H9 (cell line): ENCODE measurements around the gene C3orf52. TPM values are rescaled to one million over a fixed set of nuclear protein-coding genes. Genes with fewer than 3 reads are reported as not detected.
A peak's percentile ranks its signal among the peaks of the same experiment; 100 is the strongest.

Source experiments
- DNase-seq: peaks from one replicate; pipeline ENCODE4 v3.0.0-alpha.2; 2017
- H2AFZ ChIP-seq: one replicate; pipeline ENCODE4 v1.6.1; 2013; ENCODE audit warnings: mild to moderate bottlenecking, low read length, control low read depth, moderate library complexity
- H2AK5ac ChIP-seq: 2 replicates; pipeline ENCODE4 v1.6.1; 2013; ENCODE audit warnings: low read length, control low read depth, mixed read lengths; ENCODE audit not compliant: insufficient read length
- H2BK120ac ChIP-seq: one replicate; pipeline ENCODE4 v1.6.1; 2013; ENCODE audit warnings: low read depth, mild to moderate bottlenecking, low read length, control low read depth, inconsistent platforms; ENCODE audit not compliant: poor library complexity, severe bottlenecking
- H2BK12ac ChIP-seq: 2 replicates; pipeline ENCODE4 v1.6.1; 2013; ENCODE audit warnings: low read length, control low read depth, mixed read lengths, low read depth; ENCODE audit not compliant: insufficient read length
- H2BK15ac ChIP-seq: 2 replicates; pipeline ENCODE4 v1.6.1; 2013; ENCODE audit warnings: low read depth, low read length, control low read depth
- H2BK20ac ChIP-seq: one replicate; pipeline ENCODE4 v1.6.1; 2013; ENCODE audit warnings: low read depth, mild to moderate bottlenecking, low read length, control low read depth, inconsistent platforms; ENCODE audit not compliant: poor library complexity, severe bottlenecking
- H2BK5ac ChIP-seq: 2 replicates; pipeline ENCODE4 v1.6.1; 2013; ENCODE audit warnings: low read length, control low read depth, mixed read lengths; ENCODE audit not compliant: insufficient read length
- H3K14ac ChIP-seq: 2 replicates; pipeline ENCODE4 v1.6.1; 2013; ENCODE audit warnings: low read length, control low read depth; ENCODE audit not compliant: insufficient read depth
- H3K18ac ChIP-seq: 2 replicates; pipeline ENCODE4 v1.6.1; 2013; ENCODE audit warnings: low read depth, mild to moderate bottlenecking, mixed read lengths, low read length, control low read depth; ENCODE audit not compliant: insufficient read length
- H3K23ac ChIP-seq: 2 replicates; pipeline ENCODE4 v1.6.1; 2013; ENCODE audit warnings: low read length, control low read depth, mixed read lengths, low read depth; ENCODE audit not compliant: insufficient read length
- H3K23me2 ChIP-seq: 2 replicates; pipeline ENCODE4 v1.6.1; 2013; ENCODE audit warnings: low read depth, mild to moderate bottlenecking, mixed read lengths, low read length, control low read depth; ENCODE audit not compliant: insufficient read length, poor library complexity, severe bottlenecking
- H3K27ac ChIP-seq: 2 replicates; pipeline ENCODE4 v1.5.1; 2013; ENCODE audit warnings: low read length, control low read depth, mixed read lengths, low read depth; ENCODE audit not compliant: insufficient read length
- H3K27me3 ChIP-seq: 2 replicates; pipeline ENCODE4 v1.6.1; 2013; ENCODE audit warnings: low read length, control low read depth, inconsistent platforms; ENCODE audit not compliant: insufficient read depth
- H3K4ac ChIP-seq: 2 replicates; pipeline ENCODE4 v1.6.1; 2013; ENCODE audit warnings: low read depth, mild to moderate bottlenecking, control low read depth, inconsistent platforms, low read length, moderate library complexity
- H3K4me1 ChIP-seq: 2 replicates; pipeline ENCODE4 v1.6.1; 2013; ENCODE audit warnings: low read length, control low read depth, inconsistent platforms; ENCODE audit not compliant: insufficient read depth
- H3K4me2 ChIP-seq: 2 replicates; pipeline ENCODE4 v1.6.1; 2013; ENCODE audit warnings: low read length, control low read depth, mixed read lengths; ENCODE audit not compliant: insufficient read length, insufficient read depth
- H3K56ac ChIP-seq: 2 replicates; pipeline ENCODE4 v1.6.1; 2013; ENCODE audit warnings: low read depth, mild to moderate bottlenecking, mixed read lengths, low read length, control low read depth; ENCODE audit not compliant: insufficient read length
- H3K79me1 ChIP-seq: 2 replicates; pipeline ENCODE4 v1.6.1; 2013; ENCODE audit warnings: low read depth, mild to moderate bottlenecking, moderate library complexity, low read length, control low read depth, inconsistent platforms; ENCODE audit not compliant: insufficient read depth, poor library complexity, severe bottlenecking
- H3K79me2 ChIP-seq: 2 replicates; pipeline ENCODE4 v1.6.1; 2013; ENCODE audit warnings: low read length, control low read depth, inconsistent platforms; ENCODE audit not compliant: insufficient read depth
- H3K9ac ChIP-seq: 2 replicates; pipeline ENCODE4 v1.6.1; 2013; ENCODE audit warnings: low read length, control low read depth, mixed read lengths; ENCODE audit not compliant: insufficient read length; ENCODE audit errors: extremely low read depth
- H3K9me3 ChIP-seq: one replicate; pipeline ENCODE4 v1.6.1; 2013; ENCODE audit warnings: low read depth, low read length, inconsistent platforms; ENCODE audit not compliant: control insufficient read depth
- H3T11ph ChIP-seq: one replicate; pipeline ENCODE4 v1.6.1; 2013; ENCODE audit warnings: mild to moderate bottlenecking, low read length, control low read depth, inconsistent platforms
- H4K20me1 ChIP-seq: one replicate; pipeline ENCODE4 v1.6.1; 2013; ENCODE audit not compliant: control insufficient read depth, insufficient read length, insufficient read depth
- H4K5ac ChIP-seq: 2 replicates; pipeline ENCODE4 v1.6.1; 2013; ENCODE audit warnings: low read depth, mild to moderate bottlenecking, mixed read lengths, low read length, control low read depth; ENCODE audit not compliant: insufficient read length
- H4K8ac ChIP-seq: replicated peaks from 2 replicates; pipeline ENCODE4 v1.6.1; 2013; ENCODE audit warnings: low read length, control low read depth, mixed read lengths, low read depth; ENCODE audit not compliant: insufficient read length
- H4K91ac ChIP-seq: 2 replicates; pipeline ENCODE4 v1.6.1; 2013; ENCODE audit warnings: low read depth, mild to moderate bottlenecking, moderate library complexity, mixed read lengths, low read length, control low read depth; ENCODE audit not compliant: insufficient read length
- H3K27ac Mint-ChIP-seq, 3 experiments: 2 replicates in 2 of 3; 3 replicates in 1 of 3; pipeline ENCODE4 v1.8.0; 2020 to 2021; ENCODE audit warnings: mixed read lengths in 3 of 3, mild to moderate bottlenecking in 1 of 3, moderate library complexity in 1 of 3
- H3K27me3 Mint-ChIP-seq: 2 replicates; pipeline ENCODE4 v1.8.0; 2021; ENCODE audit warnings: low read depth, mild to moderate bottlenecking, moderate library complexity, mixed read lengths
- H3K36me3 Mint-ChIP-seq, 3 experiments: 2 replicates in 2 of 3; 3 replicates in 1 of 3; pipeline ENCODE4 v1.8.0; 2020 to 2021; ENCODE audit warnings: low read depth in 3 of 3, mixed read lengths in 3 of 3; ENCODE audit not compliant: insufficient read depth in 1 of 3
- H3K4me1 Mint-ChIP-seq, 2 experiments: 2 replicates each; pipeline ENCODE4 v1.8.0; 2020; ENCODE audit warnings: mixed read lengths in 2 of 2
- H3K4me3 Mint-ChIP-seq, 2 experiments: 2 replicates in 1 of 2; 3 replicates in 1 of 2; pipeline ENCODE4 v1.8.0; 2020 to 2021; ENCODE audit warnings: mild to moderate bottlenecking in 2 of 2, mixed read lengths in 2 of 2, moderate library complexity in 1 of 2
- H3K9me3 Mint-ChIP-seq, 2 experiments: 2 replicates in 1 of 2; 3 replicates in 1 of 2; pipeline ENCODE4 v1.8.0; 2020; ENCODE audit warnings: mild to moderate bottlenecking in 2 of 2, mixed read lengths in 2 of 2, moderate library complexity in 1 of 2
- total RNA-seq: library from RNA; stranded (reverse); gene quantifications from 2 replicates; pipeline ENCODE4 v1.2.1, GENCODE V29; 2021
- TF ChIP-seq, protein P1 (sequence below): fragments of 200-600 bp; sonication (generic); conservative IDR thresholded peaks from 3 replicates; pipeline ENCODE4 v1.8.0; 2021; ENCODE audit warnings: antibody characterized with exemption, mild to moderate bottlenecking

Gene C3orf52
- total RNA-seq, 1 experiment from 2014 or later, result 11.2 TPM

DNA sequence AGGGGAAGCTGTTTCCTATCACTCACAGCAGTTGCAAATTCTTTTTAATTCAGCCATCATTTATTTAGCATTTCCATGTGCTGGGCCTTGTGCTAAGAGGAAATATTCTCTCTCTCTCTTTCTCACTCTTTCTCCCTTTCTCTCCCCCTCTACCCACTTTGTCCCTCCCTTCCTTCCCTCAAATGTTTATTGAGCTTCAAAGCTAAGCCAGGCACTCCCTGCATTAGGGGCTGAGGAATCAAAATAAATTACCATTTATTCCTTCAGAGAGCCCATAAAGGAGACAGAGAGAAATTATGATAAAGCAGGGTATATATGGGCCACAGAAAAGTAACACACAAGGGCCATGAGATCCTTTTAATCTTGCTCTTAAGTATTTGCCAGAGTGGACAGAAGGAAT is 44.9 kb upstream of the C3orf52 start:
- no peak overlapping the region for H3K27ac ChIP-seq
- H2BK20ac ChIP-seq, result no peak overlapping the region
- H3K9me3 ChIP-seq, result no peaks in the 10 kb centered on the region
- no peak overlapping the region for H3T11ph ChIP-seq
- H3K14ac ChIP-seq, result no peak overlapping the region
- H3K23ac ChIP-seq, result no peak overlapping the region
- H2BK120ac ChIP-seq, result no peak overlapping the region
- H3K18ac ChIP-seq, result no peak overlapping the region
- Mint-ChIP-seq H3K4me3 (no peak overlapping the region), H3K27me3 (no peaks in the 10 kb centered on the region), H3K27ac (peak overlapping the region in 1 of 3 experiments; percentile 61; a peak in 1 of 7 replicates), H3K9me3 (peaks cover 14 to 17% of the 10 kb centered on the region in 2 experiments), H3K4me1 (peaks cover 12 to 20% of the 10 kb centered on the region in 2 experiments), H3K36me3 (peaks cover 9 to 18% (median 12%) of the 10 kb centered on the region in 3 experiments)
- no peaks in the 10 kb centered on the region for H3K23me2 ChIP-seq
- no peak overlapping the region for H2BK5ac ChIP-seq
- H2AK5ac ChIP-seq, result no peak overlapping the region
- H4K91ac ChIP-seq, result no peak overlapping the region
- H3K79me1 ChIP-seq, result no peaks in the 10 kb centered on the region
- TF ChIP-seq, protein P1, sequence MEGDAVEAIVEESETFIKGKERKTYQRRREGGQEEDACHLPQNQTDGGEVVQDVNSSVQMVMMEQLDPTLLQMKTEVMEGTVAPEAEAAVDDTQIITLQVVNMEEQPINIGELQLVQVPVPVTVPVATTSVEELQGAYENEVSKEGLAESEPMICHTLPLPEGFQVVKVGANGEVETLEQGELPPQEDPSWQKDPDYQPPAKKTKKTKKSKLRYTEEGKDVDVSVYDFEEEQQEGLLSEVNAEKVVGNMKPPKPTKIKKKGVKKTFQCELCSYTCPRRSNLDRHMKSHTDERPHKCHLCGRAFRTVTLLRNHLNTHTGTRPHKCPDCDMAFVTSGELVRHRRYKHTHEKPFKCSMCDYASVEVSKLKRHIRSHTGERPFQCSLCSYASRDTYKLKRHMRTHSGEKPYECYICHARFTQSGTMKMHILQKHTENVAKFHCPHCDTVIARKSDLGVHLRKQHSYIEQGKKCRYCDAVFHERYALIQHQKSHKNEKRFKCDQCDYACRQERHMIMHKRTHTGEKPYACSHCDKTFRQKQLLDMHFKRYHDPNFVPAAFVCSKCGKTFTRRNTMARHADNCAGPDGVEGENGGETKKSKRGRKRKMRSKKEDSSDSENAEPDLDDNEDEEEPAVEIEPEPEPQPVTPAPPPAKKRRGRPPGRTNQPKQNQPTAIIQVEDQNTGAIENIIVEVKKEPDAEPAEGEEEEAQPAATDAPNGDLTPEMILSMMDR, result no peak
- no peaks in the 10 kb centered on the region for H4K20me1 ChIP-seq
- H3K4me1 ChIP-seq, result no peaks in the 10 kb centered on the region
- H3K79me2 ChIP-seq, result no peaks in the 10 kb centered on the region
- no peak overlapping the region for H4K5ac ChIP-seq
- no peak overlapping the region for H2BK15ac ChIP-seq
- no peak overlapping the region for H2AFZ ChIP-seq
- DNase-seq, result no peak
- H3K4me2 ChIP-seq, result no peak overlapping the region
- H3K27me3 ChIP-seq, result no peaks in the 10 kb centered on the region
- H3K9ac ChIP-seq, result no peak overlapping the region
- H4K8ac ChIP-seq, result no peak overlapping the region
- H3K56ac ChIP-seq, result no peak overlapping the region
- H2BK12ac ChIP-seq, result no peak overlapping the region
- no peak overlapping the region for H3K4ac ChIP-seq
